Activated naive CD4-positive, alpha-beta T cell treated with anti-CD3 and anti-CD28 coated beads for 36 hours (primary cell): Measurements from ENCODE around the gene GUCY2C. TPM values are rescaled to one million over a fixed set of nuclear protein-coding genes. Genes with fewer than 3 reads are reported as not detected.

Source experiments
- total RNA-seq, 2 experiments: library from RNA; stranded (reverse); gene quantifications; one replicate each; pipeline ENCODE4 v1.2.3, GENCODE V29; 2021

Gene GUCY2C
- total RNA-seq, 2 experiments from 2014 or later = not detected

Other genes starting within 250 kb of the GUCY2C start
- not detected for gene PLBD1, start 128.7 kb downstream of the GUCY2C start, total RNA-seq
- gene WBP11, start 106.9 kb upstream of the GUCY2C start, total RNA-seq = 100 to 1,000 TPM; 105 to 115 TPM
- gene C12orf60, start 107.1 kb upstream of the GUCY2C start, total RNA-seq = 1 to 10 TPM; 2.0 to 3.1 TPM
- not detected for gene SMCO3, start 117.6 kb upstream of the GUCY2C start, total RNA-seq
- gene ART4, start 146.9 kb upstream of the GUCY2C start, total RNA-seq = not detected
- not detected for gene MGP, start 189.3 kb upstream of the GUCY2C start, total RNA-seq
- 1 to 10 TPM; 1.0 to 1.2 TPM for gene ERP27, start 241.9 kb upstream of the GUCY2C start, total RNA-seq